ENCODE measurements around the gene ALK. TPM values are rescaled to one million over a fixed set of nuclear protein-coding genes. Genes with fewer than 3 reads are reported as not detected.

The ALK gene
- total RNA-seq, 1 donor from 2014 or later, result 1.1 TPM

DNA sequence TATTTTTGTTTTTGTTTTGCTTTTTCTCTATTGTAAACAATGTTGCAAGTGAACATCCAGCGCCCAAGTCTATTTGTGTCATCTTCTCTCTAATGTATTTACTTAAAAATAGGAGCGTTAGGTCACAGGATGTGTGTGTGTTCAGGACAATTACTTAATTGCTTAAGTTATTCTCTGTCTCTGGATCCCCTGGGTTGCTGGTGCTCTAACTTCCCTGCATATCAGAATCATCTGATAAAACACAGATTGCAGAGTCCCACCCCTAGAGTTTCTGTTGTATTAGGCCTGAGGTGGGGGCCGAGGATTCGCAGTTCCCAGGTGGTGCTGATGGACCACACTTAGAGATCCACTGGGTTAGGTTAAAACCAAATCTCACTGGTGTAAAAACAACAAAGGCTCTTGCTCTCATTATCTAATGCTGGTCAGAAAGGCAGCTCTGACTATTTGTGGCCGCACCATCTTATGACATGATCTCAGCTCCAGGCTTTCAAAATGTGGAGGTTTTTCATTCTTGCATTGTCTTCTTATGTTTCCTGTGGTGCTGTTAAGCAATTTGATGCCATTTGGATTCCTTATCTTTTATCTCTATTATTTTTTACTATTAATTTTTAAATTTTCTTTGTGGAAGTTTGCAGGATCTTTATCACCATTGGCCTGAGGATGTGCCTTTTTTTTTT lies 718.4 kb downstream of the ALK start:
- no peaks in the 10 kb centered on the region for H3K27me3 ChIP-seq (ENCODE audit: low read depth)
- no peak overlapping the region for H3K4me3 ChIP-seq
- DNase-seq, result no peak
- H3K36me3 ChIP-seq, result no peaks in the 10 kb centered on the region
- H3K9me3 ChIP-seq, result no peaks in the 10 kb centered on the region
- no peaks in the 10 kb centered on the region for H3K4me1 ChIP-seq
- H3K27ac ChIP-seq, result no peak overlapping the region
- intact Hi-C loops (cut with DNase I), result no loop called here
- TF ChIP-seq, protein P1, sequence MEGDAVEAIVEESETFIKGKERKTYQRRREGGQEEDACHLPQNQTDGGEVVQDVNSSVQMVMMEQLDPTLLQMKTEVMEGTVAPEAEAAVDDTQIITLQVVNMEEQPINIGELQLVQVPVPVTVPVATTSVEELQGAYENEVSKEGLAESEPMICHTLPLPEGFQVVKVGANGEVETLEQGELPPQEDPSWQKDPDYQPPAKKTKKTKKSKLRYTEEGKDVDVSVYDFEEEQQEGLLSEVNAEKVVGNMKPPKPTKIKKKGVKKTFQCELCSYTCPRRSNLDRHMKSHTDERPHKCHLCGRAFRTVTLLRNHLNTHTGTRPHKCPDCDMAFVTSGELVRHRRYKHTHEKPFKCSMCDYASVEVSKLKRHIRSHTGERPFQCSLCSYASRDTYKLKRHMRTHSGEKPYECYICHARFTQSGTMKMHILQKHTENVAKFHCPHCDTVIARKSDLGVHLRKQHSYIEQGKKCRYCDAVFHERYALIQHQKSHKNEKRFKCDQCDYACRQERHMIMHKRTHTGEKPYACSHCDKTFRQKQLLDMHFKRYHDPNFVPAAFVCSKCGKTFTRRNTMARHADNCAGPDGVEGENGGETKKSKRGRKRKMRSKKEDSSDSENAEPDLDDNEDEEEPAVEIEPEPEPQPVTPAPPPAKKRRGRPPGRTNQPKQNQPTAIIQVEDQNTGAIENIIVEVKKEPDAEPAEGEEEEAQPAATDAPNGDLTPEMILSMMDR (IDR thresholded peaks at IDR 0.05), result no peak
- ATAC-seq, result no peak

DNA sequence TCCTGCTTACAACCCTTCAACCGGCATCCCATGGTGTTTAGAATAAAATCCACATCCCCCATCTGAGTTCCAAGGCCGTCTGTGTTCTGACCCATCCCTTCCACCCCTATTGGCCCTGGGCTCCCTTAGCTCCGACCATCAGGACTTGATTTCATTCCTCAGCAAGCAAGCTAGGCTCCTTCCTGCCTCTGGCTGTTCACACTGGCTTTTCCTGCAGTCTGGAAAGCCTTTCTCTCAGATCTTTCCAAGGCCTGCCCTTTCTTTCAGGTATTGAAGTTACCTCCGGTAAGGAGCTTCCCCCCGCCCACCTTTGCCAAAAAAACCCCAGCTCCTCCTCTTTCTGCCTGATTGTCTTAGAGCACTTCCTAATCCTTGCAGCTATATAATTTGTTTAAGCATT lies 719.4 kb downstream of the ALK start:
- TF ChIP-seq, protein P1 (IDR thresholded peaks at IDR 0.05), result no peak

DNA sequence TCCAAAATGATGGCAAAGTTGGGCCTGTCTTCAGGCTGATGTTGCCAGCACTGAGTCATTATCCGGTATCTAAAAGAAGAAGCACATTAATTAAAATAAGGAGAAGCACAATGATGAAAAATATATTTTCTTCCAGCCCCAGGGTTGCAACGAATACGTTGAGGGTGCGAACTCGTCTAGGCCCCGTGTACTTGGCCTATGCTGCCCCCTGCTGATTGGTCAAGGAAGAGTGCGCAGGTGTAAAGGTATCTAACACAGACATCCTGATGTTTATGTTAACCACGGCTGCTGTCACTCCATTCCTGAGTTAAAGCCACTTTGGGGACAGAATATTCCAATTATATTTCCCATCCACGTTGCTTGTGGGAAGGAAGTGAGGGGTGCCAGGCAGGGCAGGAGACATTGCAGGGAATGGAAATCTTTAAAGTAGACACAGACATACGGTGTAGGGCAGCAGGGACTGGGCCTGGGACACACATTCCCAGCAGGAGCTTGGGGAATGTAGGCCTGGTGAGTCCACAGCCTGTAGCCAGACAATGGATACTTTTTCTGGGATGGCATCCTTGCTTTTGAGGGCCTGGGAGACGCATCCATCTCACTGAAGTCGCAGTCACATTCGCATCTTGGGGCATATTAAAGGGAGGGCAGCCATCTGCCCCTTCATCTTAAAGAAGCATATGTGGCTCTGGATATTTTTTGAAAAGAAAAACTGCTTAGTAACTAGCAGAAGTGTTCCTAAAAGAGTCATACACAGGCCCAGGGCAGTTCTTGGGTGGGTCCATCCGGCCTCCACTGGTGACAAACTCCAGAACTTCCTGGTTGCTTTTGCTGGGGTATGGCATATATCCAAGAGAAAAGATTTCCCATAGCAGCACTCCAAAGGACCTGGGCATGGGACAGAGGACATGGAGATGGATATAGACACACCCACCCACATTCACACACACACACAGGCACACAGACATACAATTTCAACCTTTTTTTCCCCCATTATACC lies 724.3 kb downstream of the ALK start:
- peak; percentile 90 to 93 for ATAC-seq
- DNase-seq, result peak; percentile 67
- TF ChIP-seq, protein P1 (IDR thresholded peaks at IDR 0.05), result peak; percentile 73

More for the DNA sequence above, 719.4 kb downstream of the ALK start:
- no peaks in the 10 kb centered on the region for H3K4me1 ChIP-seq
- intact Hi-C loops (cut with DNase I), result no loop called here
- no peak overlapping the region for H3K27ac ChIP-seq
- H3K27me3 ChIP-seq (ENCODE audit: low read depth), result no peaks in the 10 kb centered on the region
- no peaks in the 10 kb centered on the region for H3K36me3 ChIP-seq
- H3K9me3 ChIP-seq, result no peaks in the 10 kb centered on the region
- DNase-seq (no peak), ATAC-seq (no peak)
- H3K4me3 ChIP-seq, result no peak overlapping the region

DNA sequence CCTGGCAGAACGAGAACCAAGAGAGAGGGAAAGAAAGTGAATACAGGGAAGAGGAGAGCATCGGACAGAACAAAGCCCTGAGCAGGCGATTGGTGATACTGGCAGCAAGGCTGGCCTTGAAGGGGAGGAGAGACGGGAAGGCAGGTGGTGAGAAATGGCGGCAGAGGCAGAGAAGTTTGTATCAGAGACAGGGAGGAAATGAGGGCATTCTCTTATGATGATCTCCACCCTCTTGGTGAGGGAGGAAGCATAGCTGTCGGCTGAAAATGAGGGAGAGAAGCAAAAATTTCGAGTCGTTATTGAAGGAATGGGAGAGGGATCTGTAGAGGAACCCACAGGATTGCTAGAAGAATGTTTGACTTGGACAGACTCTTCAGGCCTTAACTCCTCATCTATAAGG lies 725.6 kb downstream of the ALK start:
- intact Hi-C loops (cut with DNase I), result no loop called here
- Histone ChIP-seq H3K27ac (no peak overlapping the region), H3K4me1 (no peaks in the 10 kb centered on the region), H3K36me3 (no peaks in the 10 kb centered on the region), H3K4me3 (no peak overlapping the region), H3K27me3 (ENCODE audit: low read depth) (no peaks in the 10 kb centered on the region), H3K9me3 (no peaks in the 10 kb centered on the region)
- DNase-seq (no peak), ATAC-seq (no peak)
- TF ChIP-seq, protein P1 (IDR thresholded peaks at IDR 0.05), result no peak

More for the DNA sequence above, 724.3 kb downstream of the ALK start:
- Histone ChIP-seq H3K36me3 (no peaks in the 10 kb centered on the region), H3K4me3 (no peak overlapping the region), H3K27me3 (ENCODE audit: low read depth) (no peaks in the 10 kb centered on the region), H3K9me3 (no peaks in the 10 kb centered on the region), H3K4me1 (no peaks in the 10 kb centered on the region), H3K27ac (no peak overlapping the region)
- intact Hi-C loops (cut with DNase I), result no loop called here

DNA sequence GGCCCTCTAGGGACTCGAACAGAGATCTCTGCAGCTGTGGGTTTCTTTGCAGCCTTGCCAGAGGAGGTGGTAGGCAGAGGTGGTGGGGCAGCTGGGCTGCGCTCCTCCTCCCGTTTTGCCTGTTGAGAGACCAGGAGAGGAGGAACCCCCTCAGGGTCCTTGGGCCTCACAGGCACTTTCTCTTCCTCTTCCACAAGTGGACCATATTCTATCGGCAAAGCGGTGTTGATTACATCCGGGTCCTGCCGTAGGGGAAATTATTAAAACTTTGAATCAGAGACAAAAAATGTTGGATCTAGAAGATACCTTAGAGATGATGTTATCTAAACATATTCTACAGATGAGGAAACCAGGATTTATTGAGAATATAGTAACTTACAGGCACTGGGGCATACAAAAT lies 727.7 kb downstream of the ALK start:
- no peaks in the 10 kb centered on the region for H3K4me1 ChIP-seq
- no peaks in the 10 kb centered on the region for H3K36me3 ChIP-seq
- ATAC-seq (no peak), DNase-seq (no peak)
- H3K27ac ChIP-seq, result no peak overlapping the region
- intact Hi-C loops (cut with DNase I), result no loop called here
- H3K9me3 ChIP-seq, result no peaks in the 10 kb centered on the region
- no peak overlapping the region for H3K4me3 ChIP-seq
- TF ChIP-seq, protein P1 (IDR thresholded peaks at IDR 0.05), result no peak
- no peaks in the 10 kb centered on the region for H3K27me3 ChIP-seq (ENCODE audit: low read depth)
